ENCODE data around the gene WASF2.

GRCh38 chr1:27535386-27535785, 45.4 kb upstream of the WASF2 start:
- no peak for TF ChIP-seq POLR2A (IDR thresholded peaks at IDR 0.05)
- no peak for TF ChIP-seq CTCF (IDR thresholded peaks at IDR 0.05)
